Stimulated activated CD8-positive, alpha-beta memory T cell treated with anti-CD3 and anti-CD28 coated beads, Interleukin-7, amount 100 ng/mL, for 1 hour (primary cell): ENCODE data around the gene LRRC30.
"Not testable (repeated sequence)": the region's sequence is repeated elsewhere in the genome, so short reads cannot be mapped to it uniquely, and the experiment has no call there.

Experiments used
- DNase-seq, 2 donors: peaks; one replicate each; pipeline ENCODE4 v3.0.0-alpha.2; 2020; ENCODE audit warnings: low read depth in 2 of 2

LRRC30 gene

DNA sequence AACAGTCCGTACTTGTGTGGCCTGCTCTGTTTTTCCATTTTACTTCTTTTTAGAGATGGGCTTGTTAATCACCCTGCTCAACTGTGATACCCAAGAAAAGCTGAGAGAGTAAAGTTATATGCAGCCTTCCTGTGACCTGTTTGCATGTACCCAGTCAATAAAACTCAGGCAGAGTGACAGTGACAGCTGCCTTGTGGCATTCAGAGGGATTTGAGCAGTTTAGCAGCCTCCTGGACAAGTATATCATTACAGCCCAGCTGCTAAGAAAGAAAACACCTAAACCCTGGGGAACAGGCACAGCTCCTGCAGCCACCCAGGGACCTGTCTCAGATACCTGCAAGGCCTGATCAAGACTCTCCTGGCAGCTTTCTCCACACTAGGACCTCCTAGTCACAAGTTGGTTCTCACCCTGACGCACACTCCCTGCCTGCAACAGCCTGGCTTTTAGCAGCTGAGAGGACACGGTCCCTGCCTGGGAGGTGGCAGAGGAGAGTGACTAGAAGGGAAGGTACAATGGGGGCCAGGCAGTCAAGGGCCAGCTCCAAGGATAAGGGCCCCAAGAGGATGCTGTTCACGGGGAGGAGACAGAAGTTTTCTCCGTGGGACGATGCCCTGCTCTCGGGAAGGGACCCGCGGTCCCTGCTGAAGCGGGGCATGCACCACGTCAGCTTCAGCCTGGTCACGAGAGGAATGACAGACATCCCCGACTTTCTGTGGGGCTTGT, at the start of gene LRRC30:
LRRC30 (plus strand) TSS at position 464 of the 724 bp plus-strand sequence; CDS start at position 514, 50 bp downstream.
- no peak for DNase-seq

DNA sequence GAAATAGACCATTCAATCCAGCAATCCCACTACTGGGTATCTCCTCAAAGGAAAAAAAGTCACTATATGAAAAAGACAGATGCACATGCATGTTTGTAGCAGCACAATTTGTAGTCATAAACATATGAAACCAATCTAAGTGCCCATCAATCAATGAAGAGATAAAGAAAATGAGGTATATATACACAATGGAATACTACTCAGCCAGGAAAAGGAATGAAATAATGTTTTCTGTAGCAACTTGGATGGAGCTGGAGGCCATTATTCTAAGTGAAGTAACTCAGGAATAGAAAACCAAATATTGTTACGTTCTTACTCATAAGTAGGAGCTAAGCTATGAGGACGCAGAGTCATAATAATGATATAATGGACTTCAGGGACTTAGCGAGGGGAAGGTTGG, 45.2 kb upstream of the LRRC30 start:
- no peak for DNase-seq

DNA sequence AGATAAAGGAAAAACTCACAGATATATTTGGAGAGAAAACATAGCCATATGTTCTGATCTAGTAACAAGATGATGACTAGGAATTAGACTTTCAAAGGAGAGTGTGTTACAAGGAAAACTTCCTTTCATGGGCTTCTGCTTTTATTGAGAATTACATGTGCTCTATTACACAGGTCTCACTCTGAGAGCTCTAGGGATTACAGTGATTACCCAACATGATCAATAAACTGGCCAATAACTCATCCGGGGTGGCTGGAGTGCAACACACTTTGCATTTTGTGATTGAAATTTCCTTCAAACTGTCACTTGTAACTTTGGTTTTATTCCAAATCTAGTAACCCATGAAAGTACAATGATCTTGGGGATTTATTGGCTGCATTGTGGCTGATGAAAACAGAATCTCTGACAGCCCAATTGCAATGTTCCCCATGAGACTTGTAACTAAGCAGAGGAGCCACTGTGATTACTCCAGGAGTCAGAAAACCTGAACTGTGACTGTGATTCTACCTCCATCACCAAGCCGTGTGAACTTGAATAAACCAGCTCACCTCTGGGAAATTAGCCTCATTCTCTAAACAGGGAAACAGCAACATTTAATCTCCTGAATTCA, 40.2 kb upstream of the LRRC30 start:
- DNase-seq: no peak

DNA sequence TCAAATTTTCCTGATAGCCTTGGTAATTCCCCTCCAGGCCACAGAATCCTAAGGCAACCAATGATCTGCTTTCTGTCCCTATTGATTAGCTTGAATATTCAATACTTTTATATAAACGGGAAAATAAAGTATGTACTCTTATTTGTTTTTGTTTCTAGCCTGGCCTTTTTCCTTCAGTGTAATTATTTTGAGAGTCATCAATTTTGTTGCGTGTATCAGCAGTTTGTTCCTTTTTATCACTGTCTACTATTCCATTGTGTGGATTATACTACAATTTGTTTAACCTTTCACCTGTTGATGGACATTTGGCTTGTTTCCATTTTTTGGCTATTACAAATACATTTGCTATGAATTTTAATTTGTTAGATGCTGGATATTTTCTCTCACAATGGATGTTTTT, 39.2 kb upstream of the LRRC30 start:
- no peak for DNase-seq

DNA sequence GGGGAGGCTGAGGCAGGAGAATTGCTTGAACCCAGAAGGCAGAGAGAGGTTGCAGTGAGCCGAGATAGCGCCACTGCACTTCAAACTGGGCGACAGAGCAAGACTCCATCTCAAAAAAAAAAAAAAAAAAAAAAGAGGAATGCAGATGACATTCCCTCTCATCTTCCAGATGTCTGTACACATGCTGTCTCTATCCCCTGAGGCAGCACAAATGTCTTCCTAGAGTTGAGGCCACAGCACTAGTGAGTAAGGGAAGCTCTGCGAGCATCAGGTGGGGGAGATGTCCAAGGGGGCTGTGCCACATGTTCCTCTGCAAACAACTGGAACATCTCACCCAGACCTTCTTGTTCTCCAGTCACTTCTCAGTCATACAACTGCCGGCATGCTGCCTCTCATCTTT, 35.6 kb upstream of the LRRC30 start:
- no peak for DNase-seq

DNA sequence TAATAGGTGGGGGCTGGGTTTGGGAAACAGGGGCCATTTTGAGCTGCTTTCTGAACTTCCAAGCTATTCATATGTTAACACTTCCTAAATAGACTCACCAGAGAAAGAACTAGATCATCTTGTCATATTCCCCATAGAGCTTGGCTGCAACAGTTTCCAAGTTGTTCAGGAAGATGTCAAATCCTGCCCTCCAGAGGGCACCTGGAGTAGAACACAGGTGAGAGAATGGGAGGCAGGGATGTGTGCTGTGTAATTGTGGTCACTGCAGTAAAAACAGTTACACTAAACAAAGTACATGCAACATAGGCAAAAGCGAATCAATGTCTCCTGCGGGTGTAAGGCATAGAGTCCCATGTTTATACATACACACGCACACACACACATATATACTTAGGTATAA, 34.5 kb upstream of the LRRC30 start:
- no peak for DNase-seq

DNA sequence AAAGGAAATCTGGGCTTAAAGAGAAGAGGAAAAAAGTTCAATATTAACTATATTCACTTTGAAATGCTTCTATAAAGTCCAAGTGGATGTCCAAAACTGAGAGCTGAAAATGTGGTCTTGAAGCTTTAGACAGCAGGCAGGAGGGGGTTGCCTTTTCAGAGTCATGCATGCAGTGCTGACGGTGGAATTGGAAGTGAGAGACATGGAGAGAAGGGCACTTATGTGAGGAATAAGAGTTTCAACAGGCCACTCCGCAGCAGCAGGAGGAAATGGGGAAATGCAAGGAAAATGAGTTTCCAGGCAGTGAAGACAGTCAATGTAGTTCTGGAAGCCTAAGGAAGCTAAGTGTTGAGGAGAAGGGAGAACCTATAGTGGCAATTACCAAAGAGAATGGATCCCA, 33.0 kb upstream of the LRRC30 start:
- DNase-seq: no peak

DNA sequence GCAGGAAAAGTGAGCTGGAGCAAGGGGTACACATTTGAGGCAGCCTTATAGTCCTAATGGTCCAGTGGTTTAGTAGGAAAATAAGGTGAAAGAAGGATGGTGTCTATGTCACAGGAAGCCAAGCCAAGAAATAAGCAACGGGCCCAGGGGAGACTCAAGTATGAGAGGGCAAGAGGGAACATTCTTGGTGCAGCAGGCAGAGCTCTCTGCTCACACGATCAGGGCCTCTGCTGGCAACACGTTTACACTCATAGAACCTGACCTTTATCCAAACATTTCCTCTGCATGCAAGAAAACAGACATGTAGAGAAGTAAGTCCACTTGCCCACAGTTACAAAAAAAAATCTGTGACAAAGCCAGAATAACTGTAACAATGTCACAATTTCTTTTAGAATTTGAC, 32.6 kb upstream of the LRRC30 start:
- DNase-seq: no peak

DNA sequence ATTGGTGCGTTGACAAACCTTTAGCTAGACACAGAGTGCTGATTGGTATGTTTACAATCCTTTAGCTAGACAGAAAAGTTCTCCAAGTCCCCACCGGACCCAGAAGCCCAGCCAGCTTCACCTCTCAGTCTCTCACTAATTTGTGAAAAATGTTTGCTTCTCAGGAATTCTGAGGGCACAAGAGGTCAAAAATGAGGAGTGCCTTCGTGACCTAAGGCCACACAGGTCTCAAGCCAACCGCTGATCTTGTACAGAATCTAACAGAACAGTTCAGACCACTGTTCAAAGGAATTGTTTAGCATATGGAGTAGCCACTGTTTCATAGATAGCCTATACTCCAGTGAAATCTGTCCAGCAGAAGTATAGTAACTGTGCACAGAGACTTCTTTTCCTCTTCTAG, 29.8 kb upstream of the LRRC30 start:
- no peak for DNase-seq

DNA sequence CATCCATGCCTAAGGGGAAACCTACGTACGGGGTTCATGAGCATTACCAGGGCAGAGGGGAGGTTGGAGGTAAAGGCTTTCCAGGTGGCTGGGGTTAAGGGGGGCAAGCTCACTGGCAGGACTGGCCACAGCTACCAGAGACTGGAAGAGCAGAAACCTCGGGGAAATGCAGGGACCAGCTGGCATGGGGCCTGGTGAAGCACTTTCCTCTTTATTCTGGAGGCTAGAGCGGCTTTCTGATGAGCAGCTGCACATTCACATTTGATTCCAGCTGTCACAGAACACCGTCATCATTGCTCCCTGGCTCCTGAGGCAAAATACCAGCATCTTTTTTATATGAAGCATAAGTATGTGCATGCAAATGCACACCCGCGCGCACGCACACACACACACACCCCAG, 28.7 kb upstream of the LRRC30 start:
- DNase-seq: no peak

DNA sequence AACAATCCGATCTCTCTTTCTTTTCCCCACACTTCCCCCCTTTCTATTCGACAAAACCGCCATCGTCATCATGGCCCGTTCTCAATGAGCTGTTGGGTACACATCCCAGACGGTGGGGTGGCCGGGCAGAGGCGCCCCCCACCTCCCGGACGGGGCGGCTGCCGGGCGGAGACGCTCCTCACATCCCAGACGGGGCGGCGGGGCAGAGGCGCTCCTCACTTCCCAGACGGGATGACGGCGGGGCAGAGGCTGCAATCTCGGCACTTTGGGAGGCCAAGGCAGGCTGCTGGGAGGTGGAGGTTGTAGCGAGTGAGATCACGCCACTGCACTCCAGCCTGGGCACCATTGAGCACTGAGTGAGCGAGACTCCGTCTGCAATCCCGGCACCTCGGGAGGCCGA, 27.3 kb upstream of the LRRC30 start:
- DNase-seq: not testable (repeated sequence)

DNA sequence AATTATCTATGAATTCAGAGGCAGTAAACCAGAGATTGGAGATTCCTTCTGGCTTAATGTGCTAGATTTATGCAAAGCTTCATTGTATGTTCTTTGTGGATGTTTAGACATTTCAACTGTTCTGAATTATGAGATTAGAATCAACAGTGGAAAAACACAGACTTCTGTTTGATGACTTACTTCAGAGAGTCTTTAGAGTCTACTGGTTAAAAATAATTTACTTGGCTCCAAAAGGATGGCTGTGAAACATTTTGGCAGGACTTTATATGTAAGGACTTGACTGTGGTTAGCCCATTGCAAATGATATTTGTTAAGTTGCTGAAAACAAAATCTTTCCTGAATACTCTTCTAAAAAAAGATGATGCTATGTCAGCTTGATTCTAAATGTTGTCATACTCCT, 25.5 kb upstream of the LRRC30 start:
- DNase-seq: no peak

DNA sequence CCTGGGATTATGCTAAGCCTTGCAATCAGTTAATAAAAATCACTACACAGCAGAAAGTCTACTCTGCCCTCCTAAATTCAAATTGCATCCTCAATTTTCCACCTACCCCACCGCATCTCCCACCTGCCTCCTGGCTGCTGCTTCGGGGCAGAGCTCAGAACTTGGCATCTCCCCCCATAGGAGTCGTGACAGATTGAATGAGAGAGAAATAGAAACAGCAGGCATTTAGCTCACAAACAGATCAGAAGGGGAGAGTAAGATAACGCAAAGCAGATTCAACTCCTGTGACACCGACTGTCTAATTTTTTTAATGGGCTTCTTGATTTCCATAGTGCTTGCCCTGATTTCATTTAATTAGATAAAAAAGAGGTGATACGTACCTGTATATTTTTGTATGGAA, 24.7 kb upstream of the LRRC30 start:
- DNase-seq: no peak

DNA sequence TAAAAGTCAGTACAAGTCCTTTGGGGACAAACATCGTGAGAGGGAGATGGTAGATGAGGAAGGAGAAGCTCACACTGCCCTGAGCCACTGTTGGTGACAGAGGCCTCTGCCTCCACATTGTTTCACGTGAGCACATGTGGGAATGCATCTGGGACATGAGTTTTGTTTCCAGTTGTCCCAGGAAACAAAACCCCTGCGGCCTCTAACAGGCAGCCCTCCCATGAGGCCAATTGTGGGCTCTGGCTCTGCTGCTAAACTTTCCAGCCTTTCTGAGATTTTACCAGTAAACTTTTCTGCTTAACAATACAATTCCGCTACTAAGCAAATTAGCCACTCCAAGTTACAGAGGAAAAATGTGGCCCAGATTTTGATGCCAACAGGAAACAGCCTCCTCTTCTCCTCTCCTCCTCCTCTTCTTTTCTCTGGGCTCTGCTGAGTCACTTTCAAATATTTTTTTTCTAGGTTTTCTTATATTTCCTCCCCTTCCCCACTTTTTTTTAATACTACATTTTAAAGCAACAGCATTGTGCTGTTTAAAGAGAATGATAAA, 23.4 kb upstream of the LRRC30 start:
- DNase-seq: no peak

DNA sequence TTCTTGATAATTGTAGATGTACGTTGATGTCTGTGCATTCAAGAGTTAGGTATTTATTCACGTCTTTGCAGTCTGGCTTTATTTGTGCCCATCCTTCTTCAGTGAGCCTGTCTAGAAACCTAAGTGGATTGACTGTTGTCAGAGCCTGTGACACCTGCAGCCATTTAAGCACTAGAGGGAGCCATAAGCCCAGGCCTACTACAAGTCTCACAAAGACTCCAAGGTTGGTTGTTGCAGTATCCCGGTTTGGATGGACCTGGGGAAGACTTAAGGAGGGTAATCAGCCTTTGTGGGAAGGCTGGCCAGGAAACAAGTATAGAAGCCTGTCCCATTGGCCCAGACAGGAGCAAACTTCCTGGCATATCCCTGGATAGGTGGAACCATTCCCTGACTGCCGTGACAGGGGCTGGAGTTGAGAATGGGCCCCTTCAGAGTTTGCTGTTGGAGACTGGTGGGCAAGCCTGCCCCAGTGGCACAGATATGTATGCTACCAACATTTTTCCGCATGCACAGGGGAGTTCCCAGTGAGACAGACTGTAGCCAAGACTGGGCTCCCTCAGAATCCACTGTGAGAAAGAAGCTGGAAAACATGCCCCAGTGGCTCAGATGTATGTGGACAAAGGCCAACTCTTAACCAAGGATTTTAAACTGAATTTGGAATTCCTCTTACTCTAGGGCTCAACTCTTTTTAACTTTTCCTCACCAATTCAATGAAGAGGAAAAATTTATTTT, 9.3 kb upstream of the LRRC30 start:
- no peak for DNase-seq

DNA sequence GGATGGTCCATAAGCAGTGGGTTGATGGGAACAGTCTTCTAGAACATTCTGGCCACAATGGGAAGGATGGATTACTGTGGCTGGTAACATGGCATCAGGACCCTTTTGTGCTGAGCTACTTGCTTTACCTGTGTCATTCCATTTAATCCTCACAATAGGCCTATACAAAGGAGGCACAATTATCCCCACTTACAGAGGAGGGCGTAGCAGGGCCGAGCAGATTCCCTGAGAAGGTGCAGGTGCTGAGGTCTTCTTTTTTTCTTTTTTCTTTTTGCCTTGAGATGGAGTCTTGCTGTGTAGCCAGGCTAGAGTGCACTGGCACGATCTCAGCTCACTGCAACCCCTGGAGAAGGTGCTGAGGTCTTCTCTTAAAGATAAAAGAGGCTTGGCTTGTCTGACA, 6.7 kb upstream of the LRRC30 start:
- no peak for DNase-seq

DNA sequence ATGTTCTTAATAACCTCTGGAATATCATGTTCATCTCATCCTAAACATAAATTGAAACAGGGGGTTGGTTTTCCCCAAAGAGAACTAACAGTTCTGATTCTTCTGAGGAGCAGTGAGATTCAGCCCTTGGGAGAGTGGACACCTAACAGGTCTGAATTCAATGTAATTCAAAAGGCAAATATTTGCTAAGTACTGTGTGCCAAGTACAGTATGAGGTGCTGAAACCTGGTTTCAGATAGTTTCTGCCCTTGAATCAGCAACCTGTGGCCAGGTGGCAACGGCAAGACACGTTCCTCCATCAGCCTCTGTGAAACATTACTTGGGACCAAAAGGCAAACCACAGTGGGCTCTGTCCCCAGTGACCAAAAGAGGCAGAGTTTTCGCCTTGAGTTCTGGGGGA, 1.3 kb downstream of the LRRC30 start:
- no peak for DNase-seq

DNA sequence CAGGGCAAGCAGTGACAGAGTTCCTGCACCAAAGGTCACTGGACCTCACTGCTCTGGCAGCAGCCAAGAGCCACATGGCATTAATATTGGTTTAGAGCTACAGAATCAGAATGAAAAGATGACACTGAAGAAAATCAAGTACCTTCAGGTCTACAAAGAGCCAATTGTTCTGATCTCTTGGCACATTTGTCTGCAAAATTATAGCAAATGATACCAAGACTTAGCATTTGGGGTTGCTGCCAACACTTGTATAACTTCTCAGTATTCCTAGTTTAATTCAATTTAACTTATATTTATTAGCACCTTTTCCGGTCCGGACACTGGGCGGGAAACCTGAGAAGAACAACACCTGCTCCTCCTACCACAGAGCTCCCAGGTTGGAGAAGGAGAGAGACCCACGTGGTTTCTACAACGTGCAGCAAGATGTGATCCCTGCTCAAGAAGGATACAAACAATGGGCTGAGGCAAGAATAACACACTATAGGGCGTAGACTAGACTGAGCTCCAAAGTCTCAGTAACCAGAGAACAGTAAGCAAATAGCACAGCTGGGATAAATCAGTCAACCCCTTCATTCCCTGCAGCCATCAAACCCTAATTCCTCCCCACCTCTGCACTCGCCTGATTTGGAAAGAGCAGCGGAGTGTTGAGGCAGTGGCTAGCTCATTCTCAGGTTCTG, 2.4 kb downstream of the LRRC30 start:
- DNase-seq: no peak

DNA sequence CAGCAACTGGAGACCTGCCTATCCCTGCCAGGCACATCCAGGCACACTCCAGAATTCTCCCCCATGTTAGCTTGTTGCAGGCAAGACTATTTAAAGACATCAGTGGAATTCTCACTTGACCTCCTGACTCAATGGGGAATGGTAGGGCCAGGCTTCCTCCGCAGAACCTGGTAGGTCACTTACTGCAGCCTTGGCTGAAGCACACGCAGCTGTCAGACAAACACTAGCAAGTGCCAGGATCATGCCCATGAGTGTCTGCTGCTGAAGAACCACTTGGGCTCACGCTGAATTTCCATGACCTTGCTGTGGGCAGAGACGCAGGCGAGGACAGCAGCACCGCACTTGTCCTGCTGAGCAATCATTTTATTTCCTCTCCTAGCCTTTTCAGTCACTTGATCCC, 3.2 kb downstream of the LRRC30 start:
- no peak for DNase-seq

DNA sequence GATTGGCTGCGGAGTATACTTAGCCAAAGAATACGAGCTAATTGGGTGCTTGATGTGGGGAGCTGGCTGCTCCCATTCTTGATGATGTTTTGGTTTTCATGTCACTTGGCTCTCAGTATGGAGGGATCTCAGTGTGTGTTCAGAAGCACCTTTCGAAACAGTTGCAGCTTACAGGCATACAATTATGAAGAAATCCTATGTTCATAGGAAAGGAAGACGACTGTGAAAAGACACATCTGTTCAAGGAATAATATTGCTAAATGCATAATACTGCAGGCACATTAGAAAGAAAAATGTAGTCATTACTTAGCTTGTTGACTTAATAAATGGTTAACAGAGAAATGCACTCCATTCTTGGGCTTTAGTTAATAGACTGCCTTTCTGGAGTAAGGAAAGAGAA, 4.1 kb downstream of the LRRC30 start:
- DNase-seq: no peak

DNA sequence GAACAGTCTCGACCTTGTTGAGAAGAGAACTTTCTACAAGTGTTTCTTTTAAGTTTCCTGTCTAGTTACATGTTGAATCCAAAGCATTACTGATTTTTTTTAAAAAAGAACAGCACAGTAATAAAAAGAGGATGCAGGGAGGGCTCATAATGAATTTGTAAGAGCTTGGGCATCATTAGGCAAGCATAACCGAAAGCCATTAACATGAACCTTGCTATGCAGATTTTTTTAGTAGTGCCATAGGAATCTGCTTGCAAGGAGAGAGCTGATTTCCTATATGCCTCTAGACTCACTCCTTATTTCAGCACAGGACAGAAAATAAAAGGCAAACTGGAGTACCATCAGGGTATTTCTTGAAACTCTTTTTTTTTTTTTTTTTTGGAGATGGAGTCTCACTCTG, 5.2 kb downstream of the LRRC30 start:
- no peak for DNase-seq

DNA sequence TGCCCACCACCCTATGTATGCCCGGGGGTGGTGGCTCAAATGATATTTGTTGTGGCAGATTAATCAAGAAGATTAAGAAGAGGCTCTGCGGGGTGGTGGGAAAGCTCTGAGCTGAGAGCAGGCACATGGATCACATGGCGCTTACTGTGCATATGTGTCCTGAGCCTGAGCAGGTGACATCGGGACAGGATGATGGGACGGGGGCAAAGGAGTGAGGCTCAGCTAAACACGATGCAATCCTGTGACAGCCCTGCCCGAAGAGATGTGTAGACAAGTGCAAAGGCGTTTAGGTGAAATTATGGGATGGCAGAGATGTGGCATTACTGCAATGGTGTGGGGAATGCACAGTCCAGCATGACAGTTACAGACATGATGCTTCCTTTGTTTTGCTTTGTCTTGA, 6.0 kb downstream of the LRRC30 start:
- no peak for DNase-seq
